OCI-LY7 (cell line): Measurements from ENCODE around the gene FLVCR2.

Experiments
- CTCF ChIP-seq: fragments of 200-600 bp; sonication (generic); conservative IDR thresholded peaks from 2 replicates; pipeline ENCODE4 v1.5.1; 2014; ENCODE audit warnings: mild to moderate bottlenecking, antibody characterized with exemption, low read length, moderate library complexity, mixed read lengths
- EZH2phosphoT487 ChIP-seq: fragments of 200-600 bp; sonication (generic); IDR thresholded peaks from 2 replicates; pipeline ENCODE4 v1.6.1; 2018; ENCODE audit warnings: low read depth, borderline replicate concordance, mild to moderate bottlenecking, mixed run types, antibody characterized with exemption, low read length, moderate library complexity, mixed read lengths

DNA sequence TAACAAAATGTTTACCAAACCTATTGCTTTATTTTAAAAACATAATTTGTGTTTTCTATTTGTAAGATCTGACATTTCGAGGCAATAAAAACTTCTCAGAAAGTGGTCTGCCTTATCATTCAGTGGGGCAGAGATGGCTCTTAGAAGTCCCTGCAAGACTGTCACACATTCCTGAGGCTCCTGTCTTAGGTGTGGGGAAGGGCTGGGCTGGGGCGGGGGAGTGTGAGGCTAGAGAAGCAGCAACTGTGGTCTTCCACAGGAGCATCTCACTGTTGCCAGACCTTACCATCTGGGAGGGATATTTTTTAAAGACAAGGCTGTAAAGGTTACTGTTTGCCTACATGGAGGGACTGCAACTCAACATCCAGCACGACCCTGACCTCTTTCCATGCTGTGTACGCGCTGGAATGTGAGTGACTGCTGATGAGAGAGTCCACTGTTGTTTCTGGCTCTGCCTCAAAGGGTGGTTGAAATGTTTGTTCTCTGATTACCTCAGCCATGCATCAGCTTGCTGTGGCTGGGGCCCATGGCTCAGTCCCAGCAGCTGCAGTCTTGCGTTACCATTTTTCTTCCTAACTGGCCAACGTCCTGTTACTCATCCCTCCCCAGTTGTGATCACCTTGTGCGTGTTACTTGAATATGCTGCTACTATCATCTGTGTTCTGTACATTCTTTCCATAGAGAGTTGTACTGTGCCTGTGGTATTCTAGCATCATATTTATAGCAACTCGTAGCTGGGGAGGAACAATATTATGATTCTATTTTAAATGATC is 69.8 kb downstream of the FLVCR2 start:
- no peak for TF ChIP-seq CTCF
- no peak for TF ChIP-seq EZH2phosphoT487
